Stimulated activated CD4-positive, alpha-beta T cell treated with anti-CD3 and anti-CD28 coated beads, Interleukin-2, amount 100 ng/mL, for 4 hours (primary cell): ENCODE results near the gene TTC38.

ENCODE experiments used
- DNase-seq: peaks from one replicate; pipeline ENCODE4 v3.0.0-alpha.2; 2020; ENCODE audit warnings: low read depth

TTC38 gene

GRCh38 chr22:46267431-46268279 lies at the start of gene TTC38:
TTC38 (plus strand) TSS chr22:46268008; CDS start chr22:46268040, 32 bp downstream.
- peak; percentile 22 for DNase-seq

GRCh38 chr22:46219636-46220035 lies 48.2 kb upstream of the TTC38 start:
- no peak for DNase-seq

GRCh38 chr22:46220921-46221320 lies 46.9 kb upstream of the TTC38 start:
- no peak for DNase-seq

GRCh38 chr22:46224044-46224897 lies 43.5 kb upstream of the TTC38 start:
- DNase-seq, result no peak

- no peak for DNase-seq
Observed at GRCh38 chr22:46224898-46225290, 42.9 kb upstream of the TTC38 start.

- DNase-seq, result no peak
Observed at GRCh38 chr22:46225631-46226030, 42.2 kb upstream of the TTC38 start.

GRCh38 chr22:46226577-46226976 lies 41.2 kb upstream of the TTC38 start:
- no peak for DNase-seq

- no peak for DNase-seq
Observed at GRCh38 chr22:46229701-46230100, 38.1 kb upstream of the TTC38 start.

- no peak for DNase-seq
Observed at GRCh38 chr22:46230262-46230901, 37.4 kb upstream of the TTC38 start.

- no peak for DNase-seq
Observed at GRCh38 chr22:46233231-46233630, 34.6 kb upstream of the TTC38 start.

GRCh38 chr22:46234969-46235368 lies 32.8 kb upstream of the TTC38 start:
- DNase-seq, result no peak

GRCh38 chr22:46237453-46238124 lies 30.2 kb upstream of the TTC38 start:
- DNase-seq, result no peak

- no peak for DNase-seq
Observed at GRCh38 chr22:46238541-46238940, 29.3 kb upstream of the TTC38 start.

- no peak for DNase-seq
Observed at GRCh38 chr22:46239261-46240048, 28.4 kb upstream of the TTC38 start.

- DNase-seq, result no peak
Observed at GRCh38 chr22:46240073-46240472, 27.7 kb upstream of the TTC38 start.

GRCh38 chr22:46240506-46240905 lies 27.3 kb upstream of the TTC38 start:
- DNase-seq, result no peak

GRCh38 chr22:46240907-46241306 lies 26.9 kb upstream of the TTC38 start:
- DNase-seq, result no peak

GRCh38 chr22:46241396-46242007 lies 26.3 kb upstream of the TTC38 start:
- no peak for DNase-seq

- DNase-seq, result no peak
Observed at GRCh38 chr22:46242076-46242475, 25.7 kb upstream of the TTC38 start.

GRCh38 chr22:46244771-46245170 lies 23.0 kb upstream of the TTC38 start:
- no peak for DNase-seq

- no peak for DNase-seq
Observed at GRCh38 chr22:46245511-46245910, 22.3 kb upstream of the TTC38 start.
